Activated CD8-positive, alpha-beta memory T cell treated with anti-CD3 and anti-CD28 coated beads, Interleukin-2, amount 50 U/mL, for 4 hours (primary cell): ENCODE data around the gene IGSF3.
A peak's percentile ranks its signal among the peaks of the same experiment; 100 is the strongest.

Experiments
- DNase-seq: peaks from one replicate; pipeline ENCODE4 v3.0.0-alpha.2; 2020

Gene IGSF3

GRCh38 chr1:116545359-116545705, 122.2 kb downstream of the IGSF3 start:
- DNase-seq = no peak

- no peak for DNase-seq
Observed at GRCh38 chr1:116544588-116545358, 122.8 kb downstream of the IGSF3 start.

GRCh38 chr1:116540088-116540487, 127.4 kb downstream of the IGSF3 start:
- no peak for DNase-seq

GRCh38 chr1:116538544-116538943, 129.0 kb downstream of the IGSF3 start:
- peak; percentile 30 for DNase-seq

GRCh38 chr1:116537898-116538297, 129.6 kb downstream of the IGSF3 start:
- no peak for DNase-seq

- DNase-seq = no peak
Observed at GRCh38 chr1:116537040-116537831, 130.3 kb downstream of the IGSF3 start.

- DNase-seq = no peak
Observed at GRCh38 chr1:116534014-116534739, 133.4 kb downstream of the IGSF3 start.

GRCh38 chr1:116533429-116533820, 134.1 kb downstream of the IGSF3 start:
- DNase-seq = no peak

GRCh38 chr1:116532671-116533428, 134.7 kb downstream of the IGSF3 start:
- no peak for DNase-seq

GRCh38 chr1:116531917-116532316, 135.6 kb downstream of the IGSF3 start:
- DNase-seq = no peak

GRCh38 chr1:116529681-116530080, 137.9 kb downstream of the IGSF3 start:
- DNase-seq = no peak

- DNase-seq = no peak
Observed at GRCh38 chr1:116529199-116529631, 138.3 kb downstream of the IGSF3 start.

- DNase-seq = no peak
Observed at GRCh38 chr1:116528329-116529083, 139.0 kb downstream of the IGSF3 start.

GRCh38 chr1:116525440-116525839, 142.1 kb downstream of the IGSF3 start:
- DNase-seq = no peak
